Erythroblast (primary cell): ENCODE measurements around the gene STUB1.

Experiments used
- GATA1 ChIP-seq: IDR thresholded peaks from 2 replicates; pipeline ENCODE4 v1.6.1; 2011; ENCODE audit warnings: low read depth, mild to moderate bottlenecking, control low read depth, low read length, moderate library complexity
- POLR2A ChIP-seq: IDR thresholded peaks from 2 replicates; pipeline ENCODE4 v1.6.1; 2011; ENCODE audit warnings: mild to moderate bottlenecking, low read length

DNA sequence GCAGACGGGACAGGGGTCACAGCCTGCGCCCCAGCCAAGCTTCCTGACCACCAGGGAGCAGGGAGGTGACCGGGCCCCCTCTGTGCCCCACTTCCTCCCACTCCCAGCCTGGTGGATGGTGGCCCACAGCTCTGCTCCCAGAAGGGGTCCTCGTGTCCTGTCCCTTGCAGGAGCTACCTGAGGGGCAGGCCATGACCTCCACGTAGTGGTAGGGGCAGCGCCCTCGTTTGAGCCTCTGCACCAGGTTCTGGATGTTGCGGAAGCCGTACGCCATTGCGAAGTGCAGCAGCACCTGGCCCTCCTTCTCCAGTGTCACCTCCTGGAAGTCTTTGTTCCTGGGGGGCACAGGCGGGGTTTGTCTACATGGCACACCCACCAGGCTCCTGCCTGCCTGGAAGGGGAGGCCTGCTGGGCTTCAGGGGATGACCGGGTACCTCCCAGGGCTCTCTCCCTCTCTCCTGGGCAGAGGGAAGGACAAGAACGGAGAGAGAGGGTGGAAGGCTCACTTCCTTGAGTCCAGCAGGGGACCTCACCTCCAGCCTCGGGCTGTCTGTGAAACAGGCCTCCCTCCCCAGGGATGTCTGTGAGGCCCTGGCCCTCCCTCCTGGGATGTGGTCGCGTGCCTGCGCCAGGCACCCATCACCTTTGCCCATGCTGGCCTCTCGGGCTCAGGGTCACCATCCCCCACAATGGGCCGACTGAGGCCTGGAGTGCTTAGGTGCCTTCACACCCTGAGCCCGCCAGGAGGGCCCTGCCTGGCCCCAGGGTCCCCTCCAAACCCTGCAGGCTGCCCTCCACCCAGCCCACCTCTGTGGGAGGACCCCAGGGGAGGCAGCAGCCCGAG lies 50.7 kb downstream of the STUB1 start:
- TF ChIP-seq POLR2A (no peak), GATA1 (no peak)
